NCI-H748 (cell line): ENCODE results near the gene CHST11.

ENCODE experiments used
- DNase-seq: peaks from one replicate; lab custom pipeline; 2025; ENCODE audit not compliant: unreplicated experiment; lab: John Stamatoyannopoulos, UW

CHST11 gene

DNA sequence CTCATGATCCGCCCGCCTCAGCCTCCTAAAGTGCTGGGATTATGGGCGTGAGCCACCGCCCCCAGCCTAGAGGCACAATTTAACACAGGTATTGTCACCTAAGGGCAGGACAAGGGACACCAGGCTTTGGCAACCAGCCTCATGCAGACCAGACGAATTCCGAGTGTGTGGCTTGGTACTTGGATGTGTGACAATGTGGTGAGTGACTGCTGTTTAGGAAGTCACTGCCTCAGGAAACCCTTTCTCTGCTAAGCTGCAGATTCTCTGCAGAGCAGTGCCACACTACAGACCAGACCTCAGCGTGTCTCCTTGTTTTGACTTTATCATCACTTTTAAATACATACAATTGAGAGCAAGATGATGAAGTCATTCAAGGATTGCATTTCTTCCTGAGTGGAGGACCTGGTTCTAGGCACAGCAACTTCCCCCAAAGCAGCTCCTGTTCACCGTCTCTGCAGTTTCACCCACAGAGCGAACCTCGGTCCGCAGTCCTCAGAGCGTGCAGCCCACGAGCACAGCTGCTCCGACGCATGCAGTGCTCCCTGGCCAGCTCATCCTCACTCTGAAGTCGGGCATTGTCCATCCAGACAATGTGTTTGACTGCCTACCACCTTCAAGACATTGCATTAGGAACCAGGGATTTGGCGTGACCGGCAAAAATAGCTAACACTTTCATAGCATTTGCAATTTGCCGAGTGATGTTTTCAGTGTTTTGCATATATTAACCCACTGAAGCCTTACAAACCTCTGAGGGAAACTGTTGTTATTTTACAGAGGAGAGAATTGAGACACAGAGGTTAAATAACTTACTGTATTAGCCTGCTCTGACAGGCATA is 235.2 kb downstream of the CHST11 start:
- no peak for DNase-seq

DNA sequence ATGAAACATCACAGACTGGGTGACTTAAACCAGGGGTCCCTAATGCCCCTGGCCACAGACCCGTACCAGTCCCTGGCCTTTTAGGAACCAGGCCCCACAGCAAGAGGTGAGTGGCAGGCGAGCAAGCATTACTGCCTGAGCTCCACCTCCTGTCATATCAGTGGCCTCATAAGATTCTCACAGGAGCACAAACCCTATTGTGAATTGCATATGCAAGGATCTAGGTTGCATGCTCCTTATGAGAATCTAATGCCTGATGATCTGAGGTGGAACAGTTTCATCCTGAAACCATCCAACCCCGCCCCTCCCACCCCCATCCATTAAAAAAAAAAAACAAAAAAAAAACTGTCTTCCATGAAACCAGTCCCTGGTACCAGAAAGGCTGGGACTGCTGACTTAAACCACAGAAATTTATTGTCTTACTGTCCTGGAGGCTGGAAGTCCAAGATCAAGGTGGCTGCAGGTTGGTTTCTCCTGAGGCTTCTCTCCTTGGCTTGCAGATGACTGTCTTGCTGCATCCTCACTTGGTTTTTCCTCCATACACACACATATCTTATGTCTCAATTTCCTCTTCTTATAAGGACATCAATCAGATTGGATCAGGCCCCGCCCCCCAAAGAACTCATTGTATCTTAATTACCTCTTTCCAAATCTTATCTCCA is 235.9 kb downstream of the CHST11 start:
- DNase-seq, result no peak

DNA sequence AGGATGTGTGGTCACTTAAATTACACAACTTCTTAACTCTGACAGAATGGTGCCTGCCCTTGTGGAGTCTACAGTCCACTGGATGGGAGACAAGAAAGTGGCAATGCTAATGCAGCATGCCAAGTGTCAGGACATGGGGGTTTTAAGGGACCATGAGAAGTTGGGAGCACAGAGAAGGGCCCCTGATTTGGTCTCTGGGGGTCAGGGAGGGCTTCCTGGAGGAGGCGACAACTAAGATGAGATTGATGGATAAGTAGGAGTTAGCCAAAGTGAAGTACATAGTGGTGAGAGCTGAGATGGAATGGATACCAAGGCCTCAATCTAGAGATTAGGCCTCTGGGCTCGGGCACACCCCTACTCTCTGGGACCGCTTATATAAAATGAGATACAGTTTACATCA is 236.7 kb downstream of the CHST11 start:
- DNase-seq, result no peak

DNA sequence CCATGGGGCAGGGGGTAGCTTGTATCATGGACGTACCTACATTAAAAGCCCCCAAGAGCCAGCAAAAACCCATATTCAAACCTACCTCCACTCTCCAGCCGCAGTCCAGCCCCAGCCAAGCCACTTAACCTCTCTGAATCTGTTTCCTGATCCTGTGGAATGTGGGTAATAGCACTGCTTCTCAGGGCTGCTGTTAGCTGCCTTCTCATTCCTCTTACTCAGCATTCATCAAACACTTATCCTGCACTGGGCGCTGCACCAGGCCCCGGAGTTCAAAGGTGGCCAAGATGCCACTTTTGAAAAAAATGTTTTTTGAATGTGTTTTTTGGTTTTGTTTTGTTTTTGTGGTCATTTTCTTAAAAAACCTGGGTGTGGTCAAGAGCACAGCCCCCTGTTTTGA is 237.4 kb downstream of the CHST11 start:
- no peak for DNase-seq

DNA sequence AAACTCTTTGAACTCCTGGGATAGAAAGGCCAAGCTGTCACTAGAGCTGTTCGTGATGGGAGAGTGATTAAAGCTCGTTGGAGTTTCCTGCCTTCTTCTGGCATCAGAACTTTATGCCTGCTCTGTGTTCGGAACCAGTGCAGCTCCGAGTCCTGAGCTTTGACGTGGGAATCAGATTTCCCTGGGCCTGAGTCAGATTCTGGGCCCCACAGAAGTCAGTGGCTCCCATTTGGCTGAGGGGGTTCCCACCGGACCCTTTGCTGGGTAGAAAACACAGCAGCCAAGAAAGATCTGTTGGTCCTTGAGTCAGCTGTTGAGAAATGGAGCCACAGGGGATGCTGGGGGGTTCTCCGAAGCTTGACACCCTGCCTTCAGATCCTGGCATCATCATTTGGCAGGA is 238.0 kb downstream of the CHST11 start:
- no peak for DNase-seq

DNA sequence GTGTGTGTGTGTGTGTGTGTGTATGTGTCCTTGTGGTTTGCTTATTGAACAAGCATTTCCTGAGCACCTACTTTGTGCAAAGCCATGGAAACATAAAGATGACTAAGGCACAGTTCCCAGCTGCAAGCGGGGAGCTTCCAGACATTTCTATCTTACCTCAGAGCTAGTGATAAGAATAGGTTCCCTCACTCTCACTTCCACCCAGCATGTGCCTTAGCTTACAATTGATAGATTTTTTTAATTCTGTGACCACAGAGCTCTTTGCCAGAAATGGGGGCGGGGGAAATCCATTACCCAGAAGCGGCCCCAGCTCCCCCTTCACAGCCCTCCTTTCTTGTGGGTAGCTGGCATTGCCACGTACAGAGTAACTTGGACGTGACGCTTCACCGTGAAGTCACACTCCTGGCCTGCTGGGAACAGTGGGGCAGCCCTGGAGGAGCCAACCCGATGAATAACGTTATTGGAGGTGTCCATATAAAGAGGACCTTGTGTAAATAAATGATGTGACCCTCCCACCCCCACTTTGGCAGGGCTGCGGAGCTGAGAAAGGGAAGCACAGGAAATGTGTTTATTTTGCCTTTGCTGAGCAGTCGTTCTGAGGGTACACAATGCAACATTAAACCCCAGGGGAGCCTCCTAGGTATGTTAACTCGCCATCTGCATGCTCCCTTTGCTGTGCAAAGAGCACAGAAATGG is 238.9 kb downstream of the CHST11 start:
- DNase-seq, result peak; percentile 70

DNA sequence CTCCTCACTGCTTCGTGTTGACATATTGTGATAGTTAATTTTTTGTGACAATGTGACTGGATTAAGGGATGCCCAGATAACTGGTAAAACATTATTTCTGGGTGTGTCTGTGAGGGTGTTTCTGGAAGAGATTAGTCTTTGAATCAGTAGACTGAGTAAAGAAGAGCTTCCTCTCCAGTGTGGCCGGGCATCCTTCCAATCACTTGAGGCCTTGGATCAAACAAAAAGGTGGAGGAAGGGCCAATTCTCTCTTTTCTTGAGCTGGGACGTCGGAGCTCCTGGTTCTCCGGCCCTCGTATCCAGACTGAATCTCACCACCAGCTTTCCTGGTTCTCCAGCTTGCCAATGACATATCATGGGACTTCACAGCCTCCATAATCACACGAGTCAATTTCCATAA is 240.4 kb downstream of the CHST11 start:
- DNase-seq, result no peak

DNA sequence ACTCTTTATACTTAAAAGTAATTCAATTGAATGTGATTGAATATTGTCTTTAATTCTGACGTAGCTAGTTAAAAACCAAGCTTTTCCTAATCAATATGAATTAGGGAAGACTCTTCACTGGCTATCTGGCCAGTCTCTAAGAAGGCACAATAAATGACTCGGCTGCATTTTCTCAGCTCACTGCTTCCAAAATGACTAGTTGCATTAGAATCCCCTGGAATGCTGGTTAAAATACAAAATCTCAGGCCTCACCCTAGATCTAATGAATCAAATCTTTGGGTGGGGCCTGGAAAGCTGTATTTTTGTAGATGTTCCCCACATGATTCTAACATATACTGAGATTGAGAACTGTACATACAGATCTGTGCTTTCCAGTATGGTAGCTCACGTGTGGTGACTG is 242.1 kb downstream of the CHST11 start:
- no peak for DNase-seq

DNA sequence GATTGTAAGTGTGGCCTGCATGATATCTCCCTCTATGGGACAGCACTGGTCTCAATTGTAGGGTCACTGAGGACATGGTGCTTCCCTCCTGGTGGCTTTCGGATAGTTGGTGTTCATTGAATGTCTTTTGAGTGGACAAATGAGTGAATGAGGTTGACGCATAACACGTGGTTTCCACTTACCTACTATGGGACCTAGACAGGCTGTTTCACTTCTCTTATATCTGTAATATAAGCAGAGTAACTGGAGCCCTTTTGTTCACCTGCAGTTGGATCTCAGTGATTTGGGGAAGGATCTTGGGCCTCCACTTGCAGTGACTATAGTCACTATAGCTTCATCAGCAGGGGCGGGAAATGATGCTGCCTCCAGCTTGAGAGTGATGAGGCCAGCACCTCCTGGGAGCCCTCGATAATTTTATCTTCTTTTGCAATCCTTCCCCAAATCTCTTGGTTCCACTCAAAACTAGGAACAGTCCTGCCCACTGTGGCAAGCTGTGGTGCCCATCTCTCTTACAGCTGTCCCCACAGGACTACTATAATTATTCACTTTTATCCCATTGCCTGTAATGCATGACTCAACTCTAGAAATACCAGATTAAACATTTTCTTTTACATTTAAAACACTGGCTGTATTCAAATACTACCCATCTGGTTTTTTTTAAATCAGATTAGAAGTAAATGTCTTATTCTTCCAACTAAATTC is 242.9 kb downstream of the CHST11 start:
- no peak for DNase-seq

DNA sequence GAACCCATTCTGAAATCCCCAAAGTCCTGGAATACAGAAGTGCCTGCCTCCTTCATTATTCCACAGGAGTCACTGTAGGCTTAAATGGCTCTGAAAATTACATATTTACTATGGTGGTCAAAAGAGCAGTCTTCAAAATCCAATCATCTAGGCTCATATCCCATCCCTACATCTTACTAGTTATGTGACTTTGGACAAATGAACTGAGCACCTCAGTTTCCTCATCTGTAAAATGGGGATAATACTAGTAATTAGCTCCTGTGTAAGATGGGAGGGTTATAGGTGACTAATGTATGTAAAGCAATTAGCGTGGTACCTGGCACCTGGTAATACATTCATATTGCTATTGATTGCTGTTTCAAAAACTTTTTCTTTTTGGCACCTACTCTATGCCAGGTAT is 243.6 kb downstream of the CHST11 start:
- DNase-seq, result no peak

DNA sequence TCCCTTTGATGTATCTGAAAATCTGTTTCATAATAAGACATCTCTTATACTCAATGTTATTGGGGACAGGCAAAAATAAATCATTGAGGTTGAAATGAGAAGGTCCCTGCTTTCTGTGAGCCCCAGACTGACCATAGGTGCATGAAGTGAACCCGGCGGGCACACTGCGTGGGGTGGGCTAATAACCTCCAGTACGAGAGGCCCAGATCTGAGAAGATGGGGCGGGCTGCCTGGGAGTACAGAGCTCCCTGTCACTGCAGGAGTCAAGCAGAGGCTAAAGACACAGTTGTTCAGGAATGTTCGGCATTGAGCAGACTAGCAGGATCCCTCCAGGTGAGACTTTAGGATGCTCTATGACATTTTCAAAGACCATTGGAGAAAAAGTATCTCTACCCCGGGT is 244.6 kb downstream of the CHST11 start:
- DNase-seq, result no peak

DNA sequence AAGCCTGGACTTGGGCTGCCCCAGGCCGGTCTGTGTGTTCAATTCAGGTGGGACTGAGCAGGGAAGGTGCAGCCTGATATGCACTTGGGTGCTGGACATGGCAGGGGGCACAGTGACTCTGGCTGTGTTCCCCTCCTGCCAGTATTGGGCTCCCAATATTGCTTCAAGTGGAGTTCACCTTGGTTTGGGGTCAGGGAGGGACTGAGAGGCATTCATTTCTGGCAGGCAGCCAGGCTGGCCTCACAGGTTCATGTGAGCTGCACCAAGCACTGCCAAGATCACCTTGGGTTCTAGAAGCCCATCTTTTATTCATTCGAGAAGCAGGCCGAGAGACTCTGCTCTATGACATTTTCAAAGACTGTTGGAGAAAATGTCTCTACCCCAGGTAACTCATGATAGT is 245.0 kb downstream of the CHST11 start:
- DNase-seq, result no peak

DNA sequence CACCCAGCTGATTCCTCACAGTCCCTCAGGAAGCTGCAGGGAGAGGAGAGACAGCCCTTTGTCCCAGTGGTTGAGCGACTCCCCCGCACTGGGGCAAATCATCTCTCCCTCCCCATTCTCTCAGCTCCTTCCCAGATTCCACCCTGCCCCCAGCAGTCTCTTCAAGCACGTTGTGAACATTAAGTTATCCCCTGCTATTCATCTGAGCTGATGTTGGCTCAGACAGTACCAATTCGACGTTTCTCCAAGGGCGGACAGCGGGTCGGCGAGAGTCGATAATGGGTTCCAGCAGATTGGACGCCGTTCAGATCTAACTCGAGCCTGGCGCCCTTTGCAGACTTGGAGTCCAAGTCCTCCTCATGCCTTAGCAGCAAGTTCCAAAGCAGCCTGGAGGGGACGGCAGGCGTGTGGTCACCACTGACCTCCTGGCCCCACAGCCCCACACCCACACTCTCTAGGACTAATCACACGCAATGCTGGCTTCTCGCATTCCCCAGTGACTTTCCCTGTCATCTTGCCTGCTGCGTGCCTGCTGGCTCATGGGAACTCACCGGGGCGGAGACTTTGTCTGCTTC is 245.9 kb downstream of the CHST11 start:
- DNase-seq, result no peak

DNA sequence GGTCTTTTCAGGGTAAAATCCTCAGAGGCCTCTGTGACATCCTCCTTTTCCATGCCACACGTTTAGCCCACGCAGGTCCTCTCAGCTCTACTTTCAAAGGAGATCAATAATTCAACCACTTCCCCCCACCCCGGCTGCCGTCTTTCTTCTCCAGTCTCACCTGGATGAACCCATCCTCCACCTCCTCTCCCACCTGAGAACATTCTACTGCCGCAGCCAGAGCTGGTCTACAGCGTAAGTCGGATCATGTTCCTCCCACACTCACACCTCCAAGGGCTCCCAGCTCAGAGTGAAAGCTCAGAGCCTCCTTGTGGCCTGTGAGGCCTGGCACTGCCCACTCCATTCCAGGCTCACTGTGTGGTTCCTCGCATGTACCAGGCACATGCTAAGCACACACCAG is 246.6 kb downstream of the CHST11 start:
- no peak for DNase-seq

DNA sequence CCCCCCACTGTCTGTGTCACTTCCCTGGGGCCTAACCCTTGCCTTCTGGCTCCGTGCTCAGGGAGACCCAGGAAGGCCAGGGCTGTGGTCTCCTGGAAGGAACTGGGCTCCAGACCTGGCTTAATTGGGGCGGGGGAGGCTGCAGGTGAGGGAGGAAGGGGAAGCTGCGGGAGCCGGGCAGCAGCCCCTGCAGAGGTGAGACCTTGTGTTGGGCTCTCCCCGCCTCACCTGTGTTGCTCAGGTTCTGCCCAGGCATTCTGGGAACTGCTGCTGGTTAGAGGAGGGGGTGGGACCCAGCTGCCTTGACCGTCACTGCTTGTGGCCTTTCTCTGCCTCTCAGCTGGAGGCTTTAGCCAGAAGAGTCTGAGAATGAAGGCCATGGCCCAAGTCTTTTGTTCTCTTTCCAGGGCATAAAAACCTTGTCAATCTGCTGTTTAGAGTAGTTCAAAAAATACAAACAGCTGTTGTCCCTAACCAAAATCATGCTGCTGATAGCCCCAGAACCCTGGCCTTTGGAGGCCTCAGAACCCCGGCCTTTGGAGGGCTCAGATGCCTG is 247.6 kb downstream of the CHST11 start:
- no peak for DNase-seq

DNA sequence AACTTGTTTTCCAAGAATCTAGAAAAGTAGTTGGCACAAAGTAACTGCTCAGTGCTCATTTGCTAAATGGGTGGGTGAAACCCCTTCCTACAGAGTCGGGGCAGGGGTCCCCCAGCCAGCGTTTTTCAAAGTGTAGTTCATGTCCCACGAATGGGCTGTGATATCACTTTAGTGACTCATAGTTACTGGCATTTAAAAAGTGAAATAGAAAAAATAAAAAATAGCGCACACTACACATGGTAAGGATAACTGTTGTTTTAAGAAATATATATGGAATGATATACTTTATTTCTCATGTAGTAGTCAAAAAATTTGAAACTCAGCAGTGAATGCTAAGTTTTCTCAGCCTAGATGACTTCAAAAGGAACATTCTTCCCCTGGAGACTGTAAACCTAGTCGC is 250.4 kb downstream of the CHST11 start:
- no peak for DNase-seq

DNA sequence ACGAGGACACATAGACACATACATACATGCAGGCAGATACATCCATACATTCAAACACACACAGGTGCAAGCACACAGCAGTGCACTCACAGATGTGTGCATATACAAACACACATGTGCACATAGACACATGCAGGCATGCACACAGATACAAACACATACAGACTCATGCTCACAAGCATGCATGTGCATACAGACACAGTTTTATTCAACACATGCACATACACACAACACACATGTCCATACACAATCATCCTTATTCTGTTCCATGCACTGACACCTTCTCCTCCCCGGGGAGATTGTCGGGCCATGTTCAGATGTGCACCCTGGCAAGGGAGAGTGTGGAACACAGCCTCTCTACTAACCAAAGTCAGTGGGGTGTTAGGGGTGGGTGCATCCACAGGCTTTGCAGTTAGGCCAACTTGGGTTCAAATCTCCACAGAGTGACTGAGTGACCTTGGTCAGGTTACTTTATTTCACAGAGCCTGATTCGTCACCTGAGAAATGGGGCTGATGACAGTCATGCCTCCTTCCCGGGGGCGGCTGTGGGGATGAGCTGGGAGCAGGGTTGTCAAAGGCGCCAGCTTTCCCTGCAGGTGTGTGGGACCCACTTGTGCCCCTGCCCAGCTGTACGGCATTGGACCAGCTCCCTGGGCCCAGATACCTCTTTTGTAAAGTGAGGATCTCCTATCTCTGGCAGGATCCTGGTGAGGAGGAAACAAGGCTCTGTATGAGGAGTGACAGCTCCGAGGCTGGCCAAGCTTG is 251.2 kb downstream of the CHST11 start:
- no peak for DNase-seq

DNA sequence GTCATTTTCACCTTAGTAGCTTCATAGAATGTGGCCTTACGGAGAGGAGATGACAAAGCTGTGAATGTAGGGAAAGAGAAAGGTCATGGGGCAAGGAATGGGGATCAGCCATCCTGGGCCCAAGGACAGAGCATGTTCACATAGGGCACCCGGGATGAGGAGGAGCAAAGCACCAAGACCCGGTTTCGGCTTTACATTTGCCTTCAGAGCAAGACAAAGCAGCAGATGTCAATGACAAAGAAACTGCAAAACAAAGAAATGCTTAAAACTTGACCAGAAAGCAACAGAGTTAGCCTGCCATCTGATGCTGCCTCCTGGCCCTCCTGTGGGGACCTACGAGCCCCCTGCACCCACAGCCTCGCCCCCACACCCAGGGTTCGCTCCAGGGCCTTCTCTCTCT is 252.1 kb downstream of the CHST11 start:
- DNase-seq, result no peak

DNA sequence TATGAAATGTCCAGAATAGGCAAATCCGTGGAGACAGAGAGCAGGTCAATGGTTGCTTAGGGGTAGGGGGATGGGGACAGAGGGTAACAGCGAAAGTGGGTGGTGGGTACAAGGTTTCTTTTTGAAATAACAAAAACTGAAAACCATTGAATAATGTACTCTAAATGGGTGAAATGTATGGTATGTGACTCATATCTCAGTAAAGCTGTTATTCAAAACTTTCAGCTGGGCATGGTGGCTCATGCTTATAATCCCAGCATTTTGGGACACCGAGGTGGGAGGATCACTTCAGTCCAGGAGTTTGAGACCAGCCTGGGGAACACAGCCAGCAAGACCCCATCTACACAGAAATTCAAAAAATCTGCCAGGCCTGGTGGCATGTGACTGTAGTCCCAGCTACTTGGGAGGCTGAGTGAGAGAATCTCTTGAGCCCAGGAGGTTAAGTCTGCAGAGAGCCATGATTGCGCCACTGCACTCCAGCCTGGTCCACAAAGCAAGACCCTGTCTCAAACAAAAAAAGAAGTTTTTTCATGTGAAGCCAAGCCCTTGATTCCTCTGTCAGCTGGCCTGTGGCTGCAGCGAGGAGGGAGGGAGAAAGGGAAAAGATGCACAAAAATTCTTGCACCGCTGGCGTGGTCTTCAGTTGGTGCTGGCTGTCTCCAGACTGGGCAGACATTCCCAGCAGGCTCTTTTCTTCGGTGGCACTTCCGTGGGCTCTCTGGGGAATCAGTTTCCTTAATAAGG is 253.1 kb downstream of the CHST11 start:
- DNase-seq, result no peak
